DMS53 (cell line): ENCODE data around the gene ARHGAP26.

ENCODE experiments used
- DNase-seq: peaks from one replicate; lab custom pipeline; 2025; lab: John Stamatoyannopoulos, UW

The ARHGAP26 gene

GRCh38 chr5:142785206-142785605 is 15.0 kb downstream of the ARHGAP26 start:
- no peak for DNase-seq

GRCh38 chr5:142789206-142789605 is 19.0 kb downstream of the ARHGAP26 start:
- no peak for DNase-seq

- no peak for DNase-seq
Measured at GRCh38 chr5:142792012-142792864, 22.1 kb downstream of the ARHGAP26 start.

- DNase-seq = no peak
Measured at GRCh38 chr5:142792865-142793232, 22.7 kb downstream of the ARHGAP26 start.

- DNase-seq = no peak
Measured at GRCh38 chr5:142794537-142794936, 24.4 kb downstream of the ARHGAP26 start.

GRCh38 chr5:142795251-142795650 is 25.1 kb downstream of the ARHGAP26 start:
- DNase-seq = no peak

GRCh38 chr5:142796492-142797109 is 26.4 kb downstream of the ARHGAP26 start:
- DNase-seq = no peak

- no peak for DNase-seq
Measured at GRCh38 chr5:142797420-142797819, 27.2 kb downstream of the ARHGAP26 start.

GRCh38 chr5:142798099-142798770 is 28.1 kb downstream of the ARHGAP26 start:
- no peak for DNase-seq

GRCh38 chr5:142800776-142801494 is 30.8 kb downstream of the ARHGAP26 start:
- no peak for DNase-seq

- no peak for DNase-seq
Measured at GRCh38 chr5:142801495-142801871, 31.3 kb downstream of the ARHGAP26 start.

- no peak for DNase-seq
Measured at GRCh38 chr5:142803428-142804125, 33.4 kb downstream of the ARHGAP26 start.

GRCh38 chr5:142805339-142805738 is 35.2 kb downstream of the ARHGAP26 start:
- DNase-seq = no peak

GRCh38 chr5:142806841-142807267 is 36.7 kb downstream of the ARHGAP26 start:
- DNase-seq = no peak

- no peak for DNase-seq
Measured at GRCh38 chr5:142807372-142807911, 37.3 kb downstream of the ARHGAP26 start.

- DNase-seq = no peak
Measured at GRCh38 chr5:142808878-142809598, 38.9 kb downstream of the ARHGAP26 start.

- no peak for DNase-seq
Measured at GRCh38 chr5:142810081-142810480, 39.9 kb downstream of the ARHGAP26 start.

GRCh38 chr5:142810743-142811290 is 40.6 kb downstream of the ARHGAP26 start:
- DNase-seq = no peak

GRCh38 chr5:142811866-142812557 is 41.8 kb downstream of the ARHGAP26 start:
- DNase-seq = no peak

- DNase-seq = no peak
Measured at GRCh38 chr5:142813220-142813619, 43.0 kb downstream of the ARHGAP26 start.
